T-helper 2 cell (primary cell): ENCODE results near the gene IMPDH1.

Experiments used
- DNase-seq, 5 experiments: peaks; one replicate each; pipeline versions ENCODE4 v3.0.0 to v3.0.0-alpha.2; 2012 to 2022

Gene IMPDH1

DNA sequence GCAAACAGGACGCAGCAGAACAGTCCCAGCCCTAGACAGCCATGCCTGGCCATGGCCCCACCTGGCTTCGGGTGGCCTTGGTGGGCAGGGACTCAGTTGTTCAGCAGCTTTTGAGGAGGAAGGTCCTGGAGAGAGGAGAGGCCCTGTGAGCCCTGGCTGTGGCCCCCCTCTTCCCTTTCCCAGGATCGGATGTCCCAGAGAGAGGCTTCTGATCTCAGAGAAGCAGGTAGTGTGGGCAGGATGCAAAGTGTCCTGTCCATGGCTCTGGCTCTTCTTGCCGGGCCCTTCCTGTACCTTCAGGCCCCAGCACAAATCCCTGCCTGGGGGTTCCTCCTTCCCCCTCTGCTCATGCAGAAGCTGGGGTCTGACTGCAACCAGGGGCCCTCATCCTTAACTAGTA lies 49.8 kb downstream of the IMPDH1 start:
- no peak for DNase-seq

- DNase-seq, result no peak
Observed at GRCh38 chr7:128359336-128359735, 50.4 kb downstream of the IMPDH1 start.

DNA sequence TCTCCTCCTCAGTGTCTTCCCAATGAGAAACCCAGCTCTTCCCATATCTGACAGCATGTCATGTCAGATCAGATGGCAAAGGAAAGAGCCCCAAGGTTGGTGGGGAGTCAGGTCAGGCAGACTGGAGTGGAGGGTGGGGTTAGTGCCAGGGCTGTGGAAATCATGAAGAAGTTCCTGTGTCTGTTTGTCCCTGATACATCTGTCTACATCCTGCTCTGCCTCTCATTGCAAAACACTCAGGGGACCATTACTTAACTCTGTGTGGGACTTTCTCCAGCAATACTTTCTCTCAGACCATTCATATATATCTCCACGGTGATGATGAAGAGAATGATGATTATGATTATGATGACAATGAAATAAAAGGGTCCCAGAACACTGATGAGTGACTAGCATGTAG lies 51.5 kb downstream of the IMPDH1 start:
- DNase-seq, result no peak

GRCh38 chr7:128357217-128357613 lies 52.6 kb downstream of the IMPDH1 start:
- DNase-seq, result no peak

DNA sequence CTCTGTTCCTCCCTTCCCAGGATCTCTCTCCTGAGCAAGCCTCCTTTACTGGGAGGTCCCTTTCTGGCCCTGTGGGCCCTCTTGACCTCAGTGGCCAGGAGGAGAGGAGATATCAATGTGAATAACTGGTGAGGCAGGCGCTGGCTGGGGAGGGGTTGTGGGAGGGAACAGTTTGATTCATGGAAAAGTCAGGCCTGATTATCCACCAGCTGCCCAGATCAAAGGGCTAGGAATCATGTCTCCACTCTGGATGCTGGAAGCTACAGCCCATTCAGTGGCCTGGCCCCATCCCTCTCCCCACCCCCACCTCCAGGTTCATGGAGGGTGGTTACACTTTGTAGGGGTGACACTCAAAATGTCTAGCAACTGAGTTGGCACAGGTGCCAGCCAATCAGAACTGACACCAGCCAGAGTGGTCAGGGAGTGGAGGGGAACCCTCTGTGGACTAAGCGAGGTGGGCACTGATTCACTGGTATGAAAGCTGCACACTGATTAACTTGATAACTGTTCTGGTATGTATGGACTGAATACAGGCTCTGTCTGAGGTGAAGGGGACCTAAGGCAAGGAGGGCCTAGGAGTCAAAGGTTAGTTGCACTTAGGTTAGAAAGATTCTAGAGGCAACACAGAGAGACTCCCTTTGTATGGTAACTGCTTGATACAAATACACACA lies 53.1 kb downstream of the IMPDH1 start:
- no peak for DNase-seq

DNA sequence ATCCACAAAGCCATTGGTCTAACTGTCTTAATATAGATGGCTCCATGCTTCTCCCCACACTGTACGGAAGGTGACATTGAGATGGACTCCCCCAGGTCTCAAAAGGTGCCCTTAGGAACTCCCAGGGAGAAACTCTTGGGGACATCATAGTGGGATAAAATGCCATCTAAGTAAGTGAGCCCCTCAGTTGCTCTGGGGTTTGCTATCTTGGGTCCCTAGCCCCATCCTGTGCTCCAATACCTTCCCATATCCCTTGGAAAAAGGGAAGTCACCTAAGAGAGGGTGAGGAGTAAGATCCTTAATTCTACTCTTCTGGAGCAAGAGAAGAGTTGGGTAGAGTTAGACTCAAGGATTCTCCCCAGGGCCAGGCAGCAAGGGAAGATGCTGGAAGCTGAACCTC lies 56.2 kb downstream of the IMPDH1 start:
- no peak for DNase-seq

DNA sequence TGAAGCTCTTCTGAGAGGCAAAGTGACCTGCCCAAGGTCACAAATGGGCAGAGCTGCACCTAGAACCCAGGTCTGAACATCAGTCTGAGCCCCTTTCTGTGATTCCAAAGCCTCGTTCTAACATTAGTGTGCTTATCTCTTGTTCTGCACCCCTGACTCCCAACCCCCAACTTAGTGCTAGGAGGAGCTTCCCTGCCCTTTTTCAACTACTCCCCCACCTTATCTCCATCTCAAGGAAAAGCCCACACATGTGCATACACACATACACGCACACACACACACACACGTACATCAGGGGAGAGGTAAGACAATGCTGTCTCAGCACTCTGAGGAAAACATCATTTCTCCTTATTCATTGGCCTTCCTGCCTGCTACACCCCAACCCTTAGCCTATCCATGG lies 56.6 kb downstream of the IMPDH1 start:
- DNase-seq, result no peak

DNA sequence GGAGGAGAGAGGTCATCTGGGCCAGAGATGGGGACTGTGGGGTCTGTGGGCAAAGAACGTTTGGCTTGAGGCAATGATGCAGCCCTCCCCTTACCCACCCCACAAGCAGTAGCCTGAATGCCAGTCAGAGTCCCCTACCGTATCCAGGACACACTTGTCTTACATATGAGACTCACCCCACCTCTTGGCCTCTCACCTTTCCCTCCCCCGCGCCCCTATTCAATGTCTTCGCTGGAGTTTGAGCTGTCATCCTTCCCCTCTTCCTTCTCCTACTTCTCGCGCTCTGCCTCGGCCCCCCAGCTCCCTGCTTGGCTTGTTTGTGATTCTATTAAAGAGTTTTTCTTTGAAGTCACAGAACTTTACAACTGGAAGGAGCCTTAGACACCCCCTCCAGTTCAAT lies 57.1 kb downstream of the IMPDH1 start:
- DNase-seq, result no peak

DNA sequence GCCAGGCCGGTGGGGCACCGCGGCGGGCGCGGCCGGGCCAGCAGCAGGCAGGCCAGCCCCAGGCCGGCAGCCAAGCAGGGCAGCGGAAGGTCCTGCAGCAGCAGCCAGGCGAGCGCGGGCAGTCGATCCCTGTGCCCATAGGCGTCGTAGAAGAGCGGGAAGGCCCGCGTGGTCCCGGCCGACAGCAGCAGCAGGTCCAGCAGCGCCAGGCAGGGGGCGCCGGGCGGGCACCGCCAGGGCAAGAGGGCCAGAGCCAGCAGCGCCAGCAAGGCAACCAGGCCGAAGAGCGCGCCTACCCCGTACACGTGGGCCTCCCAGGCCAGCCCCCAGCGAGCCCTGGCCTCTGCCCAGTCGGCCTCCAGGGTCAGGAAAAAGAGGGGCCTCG lies 57.6 kb downstream of the IMPDH1 start:
- peak in 2 of 5 experiments; percentile 9 to 18 for DNase-seq

GRCh38 chr7:128351296-128352152 lies 58.3 kb downstream of the IMPDH1 start:
- DNase-seq, result peak in 1 of 5 experiments; percentile 52

DNA sequence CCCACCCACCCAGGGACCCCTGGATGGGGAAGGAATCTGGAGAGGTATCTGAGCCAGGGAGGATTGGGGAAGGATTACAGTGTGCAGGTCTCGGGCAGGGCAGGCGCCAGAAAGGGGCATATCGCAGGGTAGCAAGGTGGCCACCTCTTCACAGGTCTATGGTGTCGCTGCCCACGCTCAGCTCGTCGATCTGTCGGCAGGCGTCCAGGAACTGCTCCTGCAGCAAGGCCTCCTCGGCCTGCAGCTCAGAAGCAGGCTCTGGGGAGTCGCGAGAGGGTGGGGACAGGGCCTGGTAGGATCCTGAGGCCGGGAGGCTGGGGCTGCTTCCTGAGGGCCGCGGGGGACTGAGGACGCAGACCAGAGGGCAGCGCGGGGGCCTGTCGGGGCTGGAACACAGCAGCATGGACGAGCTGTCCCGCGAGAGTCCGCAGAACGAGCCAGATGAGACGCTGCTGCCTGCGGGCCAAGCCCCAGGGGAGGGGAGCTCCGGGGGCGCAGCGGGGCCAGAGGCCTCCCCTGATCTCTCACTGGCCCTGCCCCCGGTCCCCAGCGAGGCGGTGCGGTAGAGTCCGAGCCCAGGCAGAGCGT lies 59.0 kb downstream of the IMPDH1 start:
- no peak for DNase-seq

DNA sequence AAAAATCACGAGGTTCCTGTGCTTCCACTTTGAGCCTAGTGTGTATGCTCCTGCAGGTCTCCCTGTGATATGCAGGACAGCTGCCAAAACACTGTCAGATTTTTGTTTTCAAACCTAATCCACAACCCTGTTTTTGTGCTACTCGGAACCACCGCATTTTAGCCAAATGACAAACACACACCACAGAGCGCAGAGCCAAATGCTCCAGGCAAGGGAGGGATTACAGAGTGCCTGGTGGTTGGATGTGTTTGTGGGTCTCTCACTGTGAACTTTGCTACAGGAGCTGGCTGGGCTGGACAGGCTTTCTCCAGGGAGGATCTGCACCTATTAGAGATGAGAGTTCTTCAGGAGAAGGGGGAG lies 60.3 kb downstream of the IMPDH1 start:
- no peak for DNase-seq

DNA sequence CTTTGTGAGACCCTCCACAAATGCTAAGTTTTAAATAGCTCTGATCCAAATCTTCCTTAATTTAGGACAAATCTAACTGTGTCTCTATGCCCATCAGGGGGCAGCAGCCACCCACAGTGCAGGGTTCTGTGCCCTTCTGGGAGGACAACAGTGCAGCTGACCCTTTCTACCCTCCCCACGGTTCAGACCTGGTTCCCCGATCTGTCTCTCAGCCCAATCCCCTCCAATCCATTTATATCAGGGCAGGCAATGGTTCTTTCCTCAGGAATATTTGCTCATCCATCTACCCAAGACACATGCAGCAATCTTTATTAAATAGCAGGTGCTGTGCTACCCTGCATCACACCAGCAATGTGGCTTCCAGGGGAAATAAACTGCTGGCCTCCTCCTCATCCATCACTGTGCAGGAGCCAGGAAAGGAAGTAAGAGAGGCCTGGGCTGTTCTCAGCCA lies 62.1 kb downstream of the IMPDH1 start:
- peak in 3 of 5 experiments; percentile 25 to 35 (median 32) for DNase-seq

DNA sequence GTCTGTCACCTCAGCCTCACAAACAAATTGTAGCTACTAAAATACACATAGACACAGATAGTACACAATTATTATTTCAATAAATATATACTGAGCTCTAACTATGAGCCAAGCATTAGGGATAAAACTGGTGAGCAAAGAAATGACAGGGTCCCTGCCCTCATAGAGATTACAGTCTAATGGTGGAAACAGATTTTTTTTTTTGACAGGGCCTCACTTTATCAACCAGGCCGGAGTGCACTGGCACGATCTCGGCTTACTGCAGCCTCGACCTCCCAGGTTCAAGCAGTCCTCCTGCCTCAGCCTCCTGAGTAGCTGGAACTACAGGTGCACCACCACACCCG lies 65.4 kb downstream of the IMPDH1 start:
- no peak for DNase-seq

DNA sequence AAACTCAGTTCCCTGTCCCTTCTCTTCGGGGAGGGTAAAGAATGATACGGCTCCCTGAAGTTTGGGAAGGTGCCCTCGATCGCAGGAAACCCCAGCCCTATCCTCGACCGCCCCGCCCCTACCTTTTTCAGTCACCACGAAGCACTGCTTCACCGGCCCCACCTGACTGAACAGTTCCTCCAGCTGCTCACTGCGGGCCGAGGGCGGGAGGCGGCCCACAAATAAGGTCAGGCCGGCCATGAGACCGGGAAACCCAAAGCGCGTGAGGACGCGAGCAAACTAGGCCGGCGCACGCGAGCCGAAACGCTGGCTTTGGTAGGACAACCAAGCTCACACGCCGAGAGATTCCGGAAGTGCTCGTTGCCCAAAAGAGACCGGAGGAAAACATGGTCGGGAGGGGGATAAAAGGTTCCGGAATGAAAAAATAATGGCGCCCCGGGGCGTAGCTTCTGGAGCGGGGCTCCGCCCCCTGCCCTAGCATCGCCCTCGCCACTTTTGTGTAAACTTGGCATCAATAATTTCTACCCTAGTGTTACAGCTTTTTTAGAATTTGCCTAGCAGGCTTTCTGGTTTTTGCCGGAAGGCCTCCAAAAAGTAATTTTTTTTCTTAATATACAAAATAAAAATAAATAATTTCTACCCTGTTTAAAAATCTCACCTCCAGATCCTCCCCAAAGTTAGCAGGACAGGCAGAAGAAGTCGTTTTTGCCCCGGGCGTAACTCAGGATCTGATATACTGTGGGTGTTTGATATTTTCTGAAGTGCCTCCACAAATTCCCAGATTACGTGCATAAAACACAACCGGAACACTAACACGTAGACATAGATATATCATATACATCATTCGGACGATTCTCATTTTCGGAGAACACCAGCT lies 66.0 kb downstream of the IMPDH1 start, which contains the start of gene RBM28:
RBM28 (minus strand) TSS at position 355 of the 877 bp plus-strand sequence; CDS start at position 240, 115 bp downstream.
- DNase-seq, result peak; percentile 53 to 95 (median 76)
